Keratinocyte (primary cell): ENCODE results near the gene STRN3. TPM values are rescaled to one million over a fixed set of nuclear protein-coding genes. Genes with fewer than 3 reads are reported as not detected.

ENCODE experiments used
- DNase-seq: peaks from one replicate; pipeline ENCODE4 v3.0.0-alpha.2; 2011; ENCODE audit warnings: low read depth, missing footprints, low spot score
- FAIRE-seq: peaks from 2 replicates; lab custom pipeline; 2011; peaks lifted over from hg19 to GRCh38; lab: Jason Lieb, UNC
- H2AFZ ChIP-seq: 2 replicates; pipeline ENCODE4 v1.6.0; 2012; ENCODE audit warnings: low read length, control low read depth, inconsistent platforms; ENCODE audit not compliant: control insufficient read depth
- H3K27ac ChIP-seq: 2 replicates; pipeline ENCODE4 v1.5.1; 2011; ENCODE audit warnings: low read length; ENCODE audit not compliant: control insufficient read depth, insufficient read depth
- H3K27me3 ChIP-seq: 3 replicates; pipeline ENCODE4 v1.6.0; 2011; ENCODE audit warnings: low read length; ENCODE audit not compliant: control insufficient read depth, insufficient read depth; ENCODE audit errors: extremely low read depth
- H3K36me3 ChIP-seq, 2 experiments: 2 replicates in 1 of 2; 3 replicates in 1 of 2; pipeline ENCODE4 v1.5.1; 2011; ENCODE audit warnings: low read length in 2 of 2, mild to moderate bottlenecking in 1 of 2; ENCODE audit not compliant: control insufficient read depth in 2 of 2, insufficient read depth in 2 of 2; ENCODE audit errors: extremely low read depth in 1 of 2
- H3K4me1 ChIP-seq: 3 replicates; pipeline ENCODE4 v1.5.1; 2011; ENCODE audit warnings: low read length; ENCODE audit not compliant: control insufficient read depth, insufficient read depth; ENCODE audit errors: extremely low read depth
- H3K4me2 ChIP-seq: 3 replicates; pipeline ENCODE4 v1.6.0; 2011; ENCODE audit warnings: low read depth, low read length; ENCODE audit not compliant: control insufficient read depth, insufficient read depth; ENCODE audit errors: extremely low read depth
- H3K4me3 ChIP-seq, 3 experiments: fragments of 200-600 bp in 1 of 3; sonication (generic) in 1 of 3; 2 replicates in 2 of 3; 3 replicates in 1 of 3; pipeline ENCODE4 v1.5.1; 2011 to 2016; ENCODE audit warnings: low read length in 3 of 3, mild to moderate bottlenecking in 3 of 3, control low read depth in 2 of 3, inconsistent platforms in 1 of 3, low read depth in 1 of 3, mixed read lengths in 1 of 3, mixed run types in 1 of 3, moderate library complexity in 1 of 3; ENCODE audit not compliant: control insufficient read depth in 2 of 3, insufficient read depth in 2 of 3; ENCODE audit errors: extremely low read depth in 1 of 3
- H3K79me2 ChIP-seq: 2 replicates; pipeline ENCODE4 v1.6.0; 2012; ENCODE audit warnings: low read length; ENCODE audit not compliant: control insufficient read depth, insufficient read depth
- H3K9ac ChIP-seq: 3 replicates; pipeline ENCODE4 v1.6.0; 2011; ENCODE audit warnings: low read length; ENCODE audit not compliant: control insufficient read depth, insufficient read depth; ENCODE audit errors: extremely low read depth
- H3K9me1 ChIP-seq: 3 replicates; pipeline ENCODE4 v1.6.0; 2011; ENCODE audit warnings: low read length; ENCODE audit not compliant: control insufficient read depth, insufficient read depth; ENCODE audit errors: extremely low read depth
- H3K9me3 ChIP-seq: 2 replicates; pipeline ENCODE4 v1.5.1; 2012; ENCODE audit warnings: low read depth, low read length; ENCODE audit not compliant: control insufficient read depth
- H4K20me1 ChIP-seq: 3 replicates; pipeline ENCODE4 v1.6.0; 2011; ENCODE audit warnings: low read length; ENCODE audit not compliant: control insufficient read depth, insufficient read depth; ENCODE audit errors: extremely low read depth
- EZH2 ChIP-seq: IDR thresholded peaks from one replicate; pipeline ENCODE4 v1.6.1; 2012; ENCODE audit warnings: inconsistent platforms, mild to moderate bottlenecking, low read length, moderate library complexity
- dilution Hi-C: fragments of 300-500 bp; cut with MboI; formaldehyde crosslinking; loops from one replicate; pipeline ENCODE4 v1.7.0; 2020; ENCODE audit warnings: low sequenced_read_pairs; ENCODE audit not compliant: extremely low pct_ligation_motif_present
- polyA plus RNA-seq, 5 experiments: library from polyadenylated mRNA; depleted of rRNA in 3 of 5; stranded (reverse) in 3 of 5; stranded (forward) in 1 of 5; unstranded in 1 of 5; fragments of >200 nt; gene quantifications; 1 replicate in 1 of 5; 2 replicates in 3 of 5; 3 replicates in 1 of 5; pipeline versions ENCODE4 v1.2.1 to v1.2.3, GENCODE V29; 2011 to 2012; ENCODE audit warnings: missing spikeins in 2 of 5, low read depth in 1 of 5, low replicate concordance in 1 of 5
- TF ChIP-seq, protein P1 (sequence below), 3 experiments: IDR thresholded peaks in 1 of 3; conservative IDR thresholded peaks in 1 of 3; optimal IDR thresholded peaks in 1 of 3; 2 replicates in 2 of 3; 3 replicates in 1 of 3; pipeline versions ENCODE3 to v1.5.1; 2011; ENCODE audit warnings: low read length in 3 of 3, mild to moderate bottlenecking in 3 of 3, moderate library complexity in 2 of 3, control low read depth in 1 of 3, inconsistent platforms in 1 of 3; ENCODE audit not compliant: insufficient read depth in 2 of 3; ENCODE audit errors: extremely low read depth in 1 of 3

Gene STRN3
- polyA plus RNA-seq, 1 donor (not counting 4 experiments of a cell fraction or from before 2014, with no cell fraction given), result 38.1 TPM

DNA sequence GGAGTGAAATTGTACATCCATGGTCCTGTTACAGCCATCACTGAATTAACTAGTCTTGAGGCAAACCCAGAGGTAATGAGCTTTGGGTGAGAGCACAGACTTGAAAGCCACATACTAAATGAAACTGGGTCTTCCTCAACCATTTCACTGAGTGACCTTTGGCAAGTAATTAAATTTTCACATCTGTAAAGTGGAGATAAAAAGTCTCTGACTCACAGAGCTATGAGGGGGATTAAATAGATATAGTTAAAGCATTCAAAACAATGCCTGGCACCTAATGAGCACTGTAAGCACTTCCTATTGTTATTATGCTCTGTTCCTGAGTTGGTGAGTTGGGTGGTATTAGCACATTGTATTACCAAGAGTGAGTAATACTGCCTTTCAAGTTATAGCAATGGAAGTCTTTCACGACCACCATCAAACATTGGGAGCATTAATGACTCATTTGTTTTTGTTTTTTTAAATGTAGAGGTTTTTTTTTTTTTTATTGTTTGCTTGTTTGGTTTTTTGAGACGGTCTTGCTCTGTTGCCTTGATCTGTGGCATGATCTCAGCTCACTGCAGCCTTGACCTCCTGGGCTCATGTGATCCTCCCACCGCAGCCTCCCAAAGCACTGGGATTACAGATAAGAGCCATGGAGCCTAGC is 12.5 kb upstream of the STRN3 start:
- no peak overlapping the region for H3K27ac ChIP-seq
- no peak overlapping the region for H3K9ac ChIP-seq
- FAIRE-seq (no peak), DNase-seq (no peak)
- no peak overlapping the region for H3K4me2 ChIP-seq
- H3K9me1 ChIP-seq, result no peaks in the 10 kb centered on the region
- H3K79me2 ChIP-seq, result no peaks in the 10 kb centered on the region
- no peak overlapping the region for H3K4me3 ChIP-seq
- H3K27me3 ChIP-seq, result no peaks in the 10 kb centered on the region
- H3K36me3 ChIP-seq, result no peaks in the 10 kb centered on the region
- TF ChIP-seq, protein P1, sequence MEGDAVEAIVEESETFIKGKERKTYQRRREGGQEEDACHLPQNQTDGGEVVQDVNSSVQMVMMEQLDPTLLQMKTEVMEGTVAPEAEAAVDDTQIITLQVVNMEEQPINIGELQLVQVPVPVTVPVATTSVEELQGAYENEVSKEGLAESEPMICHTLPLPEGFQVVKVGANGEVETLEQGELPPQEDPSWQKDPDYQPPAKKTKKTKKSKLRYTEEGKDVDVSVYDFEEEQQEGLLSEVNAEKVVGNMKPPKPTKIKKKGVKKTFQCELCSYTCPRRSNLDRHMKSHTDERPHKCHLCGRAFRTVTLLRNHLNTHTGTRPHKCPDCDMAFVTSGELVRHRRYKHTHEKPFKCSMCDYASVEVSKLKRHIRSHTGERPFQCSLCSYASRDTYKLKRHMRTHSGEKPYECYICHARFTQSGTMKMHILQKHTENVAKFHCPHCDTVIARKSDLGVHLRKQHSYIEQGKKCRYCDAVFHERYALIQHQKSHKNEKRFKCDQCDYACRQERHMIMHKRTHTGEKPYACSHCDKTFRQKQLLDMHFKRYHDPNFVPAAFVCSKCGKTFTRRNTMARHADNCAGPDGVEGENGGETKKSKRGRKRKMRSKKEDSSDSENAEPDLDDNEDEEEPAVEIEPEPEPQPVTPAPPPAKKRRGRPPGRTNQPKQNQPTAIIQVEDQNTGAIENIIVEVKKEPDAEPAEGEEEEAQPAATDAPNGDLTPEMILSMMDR (optimal IDR thresholded peaks at IDR 0.05 in 1 of 3, IDR thresholded peaks at IDR 0.05 in 1 of 3, conservative IDR thresholded peaks at IDR 0.05 in 1 of 3; ENCODE audit: extremely low read depth in 1 of 3, insufficient read depth in 2 of 3, low read length in 3 of 3), result no peak
- no peak for TF ChIP-seq EZH2
- H4K20me1 ChIP-seq, result no peaks in the 10 kb centered on the region
- dilution Hi-C loops, result no loop called here
- peaks cover 7% of the 10 kb centered on the region for H3K4me1 ChIP-seq
- H2AFZ ChIP-seq, result no peak overlapping the region
- H3K9me3 ChIP-seq, result no peaks in the 10 kb centered on the region

DNA sequence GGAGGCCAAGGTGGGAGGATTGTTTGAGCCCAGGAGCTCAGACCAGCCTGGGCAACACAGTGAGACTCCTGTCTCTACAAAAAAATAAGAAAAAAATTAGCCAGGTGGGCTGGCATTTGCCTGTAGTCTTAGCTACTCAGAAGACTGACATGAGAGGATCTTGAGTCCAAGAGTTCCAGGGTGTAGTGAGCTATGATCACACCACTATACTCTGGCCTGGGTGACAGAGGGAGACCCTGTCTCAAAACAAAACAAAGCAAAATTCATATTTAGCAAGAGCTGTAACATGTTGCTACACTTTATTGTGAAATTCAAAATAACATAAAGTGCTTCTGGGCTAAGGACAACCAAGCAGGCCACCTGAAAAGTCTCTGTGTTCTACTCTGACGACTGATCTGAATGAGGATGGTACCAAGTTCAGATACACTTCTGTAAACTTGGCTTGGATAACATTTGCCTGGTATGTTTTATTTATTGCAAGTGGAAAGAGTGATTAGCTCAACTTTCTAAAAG is 11.6 kb upstream of the STRN3 start:
- Histone ChIP-seq H3K4me2 (no peak overlapping the region), H3K27ac (no peak overlapping the region), H3K4me3 (no peak overlapping the region), H4K20me1 (no peaks in the 10 kb centered on the region), H3K27me3 (no peaks in the 10 kb centered on the region), H2AFZ (no peak overlapping the region), H3K9me1 (no peaks in the 10 kb centered on the region), H3K9ac (no peak overlapping the region), H3K4me1 (peaks cover 13% of the 10 kb centered on the region), H3K79me2 (no peaks in the 10 kb centered on the region), H3K9me3 (no peaks in the 10 kb centered on the region), H3K36me3 (no peaks in the 10 kb centered on the region)
- dilution Hi-C loops, result no loop called here
- no peak for DNase-seq
- TF ChIP-seq, protein P1 (optimal IDR thresholded peaks at IDR 0.05 in 1 of 3, IDR thresholded peaks at IDR 0.05 in 1 of 3, conservative IDR thresholded peaks at IDR 0.05 in 1 of 3; ENCODE audit: extremely low read depth in 1 of 3, insufficient read depth in 2 of 3, low read length in 3 of 3), result no peak
- TF ChIP-seq EZH2, result no peak
- FAIRE-seq, result no peak
